ENCODE data around the gene SSH2.
"Not testable (repeated sequence)": the region's sequence is repeated elsewhere in the genome, so short reads cannot be mapped to it uniquely, and the experiment has no call there.

Gene SSH2

GRCh38 chr17:29959658-29960337 lies 29.8 kb upstream of the SSH2 start:
- no peak overlapping the region for H3K4me3 ChIP-seq (ENCODE audit: low read depth, low read length)
- TF ChIP-seq CTCF (conservative IDR thresholded peaks at IDR 0.05; ENCODE audit: low read depth, low read length), result no peak
- DNase-seq (ENCODE audit: low read depth), result peak; percentile 12

- no peak overlapping the region for H3K4me3 ChIP-seq (ENCODE audit: low read depth, low read length)
- DNase-seq (ENCODE audit: low read depth), result peak; percentile 8
- no peak for TF ChIP-seq CTCF (conservative IDR thresholded peaks at IDR 0.05; ENCODE audit: low read depth, low read length)
Observed at GRCh38 chr17:29958947-29959657, 29.1 kb upstream of the SSH2 start.

GRCh38 chr17:29957488-29957887 lies 27.5 kb upstream of the SSH2 start:
- H3K4me3 ChIP-seq (ENCODE audit: low read depth, low read length); DNase-seq (ENCODE audit: low read depth): not testable (repeated sequence)

GRCh38 chr17:29956225-29956624 lies 26.2 kb upstream of the SSH2 start:
- no peak for DNase-seq (ENCODE audit: low read depth)
- H3K4me3 ChIP-seq (ENCODE audit: low read depth, low read length), result no peak overlapping the region
- TF ChIP-seq CTCF (conservative IDR thresholded peaks at IDR 0.05; ENCODE audit: low read depth, low read length), result no peak

- no peak for DNase-seq (ENCODE audit: low read depth)
- no peak overlapping the region for H3K4me3 ChIP-seq (ENCODE audit: low read depth, low read length)
- TF ChIP-seq CTCF (conservative IDR thresholded peaks at IDR 0.05; ENCODE audit: low read depth, low read length), result peak; percentile 10
Observed at GRCh38 chr17:29954405-29954804, 24.4 kb upstream of the SSH2 start.

GRCh38 chr17:29949696-29950095 lies 19.7 kb upstream of the SSH2 start:
- H3K4me3 ChIP-seq (ENCODE audit: low read depth, low read length), result no peak overlapping the region
- DNase-seq (ENCODE audit: low read depth), result no peak
- no peak for TF ChIP-seq CTCF (conservative IDR thresholded peaks at IDR 0.05; ENCODE audit: low read depth, low read length)

GRCh38 chr17:29948448-29949215 lies 18.6 kb upstream of the SSH2 start:
- no peak overlapping the region for H3K4me3 ChIP-seq (ENCODE audit: low read depth, low read length)
- TF ChIP-seq CTCF (conservative IDR thresholded peaks at IDR 0.05; ENCODE audit: low read depth, low read length), result no peak
- no peak for DNase-seq (ENCODE audit: low read depth)

All from choroid plexus epithelial cell (primary cell).